H1 (cell line): Measurements from ENCODE around the gene KIAA0513. TPM values are rescaled to one million over a fixed set of nuclear protein-coding genes. Genes with fewer than 3 reads are reported as not detected.

Source experiments
- ASH2L ChIP-seq: fragments of 200-600, 300-600 bp; sonication (generic); IDR thresholded peaks from one replicate; pipeline ENCODE4 v1.7.1; 2017; ENCODE audit warnings: low read length
- BACH1 ChIP-seq: IDR thresholded peaks from 2 replicates; pipeline ENCODE4 v1.6.1; 2012; ENCODE audit warnings: low read length, improper control_type of control experiment
- EGR1 ChIP-seq: IDR thresholded peaks from 2 replicates; pipeline ENCODE4 v1.6.1; 2011; ENCODE audit warnings: low read depth, low read length, borderline replicate concordance
- NANOG ChIP-seq: IDR thresholded peaks from 2 replicates; pipeline ENCODE4 v1.6.1; 2011; ENCODE audit warnings: low read length, low read depth, mild to moderate bottlenecking, inconsistent platforms; ENCODE audit not compliant: insufficient read depth, poor library complexity, severe bottlenecking
- RFX5 ChIP-seq: IDR thresholded peaks from 2 replicates; pipeline ENCODE4 v1.6.1; 2011; ENCODE audit warnings: low read depth, low read length, improper control_type of control experiment, borderline replicate concordance
- RNF2 ChIP-seq: fragments of 200-900, 300-1000 bp; sonication (generic); IDR thresholded peaks from 2 replicates; pipeline ENCODE4 v1.7.1; 2016; ENCODE audit warnings: borderline replicate concordance, low read depth, mild to moderate bottlenecking, antibody characterized with exemption, low read length; ENCODE audit not compliant: poor library complexity, severe bottlenecking; ENCODE audit errors: missing control alignments
- TAF1 ChIP-seq: IDR thresholded peaks from 2 replicates; pipeline ENCODE4 v1.6.1; 2011; ENCODE audit warnings: mild to moderate bottlenecking, low read depth, low read length
- TCF12 ChIP-seq: IDR thresholded peaks from 2 replicates; pipeline ENCODE4 v1.6.1; 2011; ENCODE audit warnings: low read depth, mild to moderate bottlenecking, low read length
- polyA plus RNA-seq, 7 experiments: library from polyadenylated mRNA; depleted of rRNA in 3 of 7; stranded (reverse) in 5 of 7; unstranded in 2 of 7; fragments of >200 nt in 5 of 7; fragments of 200-250 nt in 2 of 7; gene quantifications; 1 replicate in 5 of 7; 2 replicates in 1 of 7; 4 replicates in 1 of 7; pipeline versions ENCODE4 v1.2.1 to v1.2.3, GENCODE V29; 2011 to 2013; ENCODE audit warnings: missing spikeins in 2 of 7, mixed read lengths in 2 of 7
- total RNA-seq: library from RNA; stranded (reverse); fragmentation: NEBNext Ultra II Directional; extraction: Animal tissue kit (Norgen Biotek cat#: 25700); gene quantifications from 2 replicates; pipeline ENCODE4 v1.2.1, GENCODE V29; 2021

The KIAA0513 gene
- total and polyA plus RNA-seq, 2 of the 8 experiments (the other 6 are each of a cell fraction or from before 2014, with no cell fraction given), result 2.1 to 6.1 TPM

DNA sequence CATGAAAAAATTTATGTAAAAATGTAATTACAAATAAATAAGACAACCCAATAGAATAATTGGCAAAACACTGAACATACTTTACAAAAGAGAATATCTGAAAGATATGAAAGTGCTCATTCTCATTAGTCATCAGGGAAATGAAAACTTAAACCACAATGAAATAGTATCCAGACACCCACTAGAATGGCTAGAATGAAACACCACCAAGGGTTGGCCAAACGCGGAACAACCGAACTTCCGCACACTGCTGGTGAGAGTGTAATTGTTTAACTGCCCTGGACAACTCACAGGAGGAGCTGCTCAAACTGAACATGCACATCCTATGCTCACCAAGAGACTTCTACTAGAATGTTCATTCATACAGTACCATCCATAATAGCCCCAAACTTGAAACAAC, 10.4 kb upstream of the KIAA0513 start (continued):
- TF ChIP-seq TCF12 (no peak), ASH2L (no peak), RNF2 (no peak), BACH1 (no peak), NANOG (no peak), TAF1 (no peak), EGR1 (no peak), RFX5 (no peak)
- TF ChIP-seq, all 59 proteins: peak for 0
